Stimulated activated naive CD4-positive, alpha-beta T cell (primary cell): ENCODE measurements around the gene CBLN3.
"Not testable (repeated sequence)": the region's sequence is repeated elsewhere in the genome, so short reads cannot be mapped to it uniquely, and the experiment has no call there.

Experiments used
- DNase-seq, 6 experiments: peaks; one replicate each; lab custom pipeline; 2025; lab: John Stamatoyannopoulos, UW

CBLN3 gene

DNA sequence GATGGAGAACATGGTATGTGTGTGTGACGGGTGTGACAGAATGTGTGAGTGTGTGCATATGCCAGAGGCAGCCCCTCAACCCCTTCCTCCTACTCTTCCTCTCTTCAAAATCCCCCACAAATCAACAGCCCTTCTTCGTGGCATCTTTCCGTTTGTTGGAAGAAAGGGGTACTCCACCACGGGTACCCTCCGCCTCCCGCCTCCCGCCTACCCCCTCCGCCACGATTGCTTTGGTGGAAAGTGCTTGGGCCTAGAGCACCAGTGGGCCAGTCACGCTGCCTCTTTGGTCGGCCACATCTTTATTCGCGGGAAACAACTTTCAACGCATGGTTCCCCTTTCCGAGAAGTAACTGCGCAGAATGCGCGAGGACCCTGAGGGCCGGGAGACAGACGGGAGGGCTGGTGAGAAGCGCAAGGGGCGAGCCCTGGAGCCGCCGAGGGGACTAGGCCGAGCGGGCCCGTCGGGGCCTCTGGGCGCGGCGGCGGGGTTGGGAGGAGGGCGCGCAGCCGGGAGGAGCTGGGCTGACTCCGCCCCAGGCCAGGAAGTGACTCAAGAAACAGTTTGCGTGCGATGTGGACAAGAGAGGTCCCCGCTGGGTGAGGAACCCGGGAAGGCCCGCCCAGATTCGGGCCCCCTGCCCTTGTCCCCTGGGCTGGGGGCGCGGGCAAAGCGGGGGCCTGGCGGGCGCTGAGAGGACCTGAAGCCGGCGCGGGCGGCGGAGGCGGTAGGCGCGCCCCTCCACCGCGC, at the start of gene CBLN3, which contains the start of gene KHNYN:
CBLN3 (minus strand) TSS at position 274 of the 748 bp plus-strand sequence. CDS start 614 bp downstream, outside the sequence.
KHNYN (plus strand) TSS at position 560 of the 748 bp plus-strand sequence. CDS start 777 bp downstream, outside the sequence.
- peak; percentile 76 to 87 (median 79) for DNase-seq

DNA sequence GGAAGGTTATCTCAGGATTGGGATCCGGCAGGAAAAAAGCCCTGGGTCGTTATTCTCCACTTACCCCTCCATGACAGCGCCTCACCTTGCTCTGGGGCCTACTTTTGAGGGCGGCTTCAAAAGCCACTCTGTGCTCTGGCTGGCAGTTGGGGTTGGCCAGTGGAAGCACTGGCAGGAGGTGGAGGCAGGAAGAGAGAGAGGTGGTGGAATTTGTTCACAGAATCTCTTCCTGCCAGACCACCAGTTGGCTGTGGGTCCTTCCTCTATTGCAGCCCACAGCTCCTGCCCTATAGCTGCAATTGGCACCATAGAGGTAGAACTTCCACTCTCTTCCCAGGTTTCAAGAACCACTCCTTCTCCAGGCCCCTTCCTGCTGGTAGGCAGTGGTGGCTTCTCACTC, 45.8 kb upstream of the CBLN3 start:
- no peak for DNase-seq

GRCh38 chr14:24473211-24473610, 43.7 kb upstream of the CBLN3 start:
- no peak for DNase-seq

- DNase-seq, result not testable (repeated sequence)
Measured at GRCh38 chr14:24470450-24470849, 41.0 kb upstream of the CBLN3 start.

GRCh38 chr14:24465805-24466204, 36.3 kb upstream of the CBLN3 start:
- DNase-seq, result no peak

- DNase-seq, result peak in 2 of 6 experiments; percentile 7 to 11
Measured at GRCh38 chr14:24465368-24465767, 35.9 kb upstream of the CBLN3 start.

- peak in 1 of 6 experiments; percentile 5 for DNase-seq
Measured at GRCh38 chr14:24463884-24464785, 34.7 kb upstream of the CBLN3 start.

DNA sequence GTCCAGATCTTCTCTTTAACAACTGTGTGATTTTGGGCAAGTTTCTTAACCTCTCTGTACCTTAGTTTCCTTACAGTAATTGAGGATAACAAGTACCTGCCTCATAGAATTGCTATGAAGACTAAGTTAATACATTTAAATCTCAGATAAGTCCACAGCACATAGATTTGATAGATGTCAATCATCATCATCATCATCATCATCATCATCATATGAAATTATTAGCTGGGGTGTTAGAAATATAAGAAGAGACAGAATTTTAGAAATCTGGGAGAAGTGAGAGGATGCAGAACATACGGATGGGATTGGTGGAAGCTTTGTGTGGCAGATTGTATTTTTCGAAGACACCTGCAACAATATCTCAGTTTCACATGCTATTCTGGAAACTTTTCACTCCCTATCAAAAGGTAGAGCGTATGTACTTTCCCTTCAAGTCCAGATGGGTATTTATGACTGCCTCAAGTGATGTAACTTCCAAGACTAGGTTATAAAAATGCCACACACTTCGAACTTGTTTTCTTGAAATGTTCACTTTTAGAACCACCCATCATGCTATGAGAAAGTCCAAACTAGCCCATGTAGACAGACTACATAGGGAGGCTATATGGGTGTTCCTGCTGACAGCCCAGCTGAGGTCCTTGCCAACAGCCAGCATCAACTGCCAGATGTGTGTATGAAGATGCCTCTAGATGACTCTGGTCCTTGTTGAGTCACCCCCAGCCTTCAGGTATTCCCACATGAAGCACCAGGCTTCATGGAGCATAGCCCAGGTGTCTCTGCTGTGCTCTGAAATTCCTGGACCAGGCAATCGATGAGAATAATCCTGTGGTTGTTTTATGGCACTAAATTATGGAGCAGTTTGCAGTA, 33.8 kb upstream of the CBLN3 start:
- DNase-seq, result no peak

DNA sequence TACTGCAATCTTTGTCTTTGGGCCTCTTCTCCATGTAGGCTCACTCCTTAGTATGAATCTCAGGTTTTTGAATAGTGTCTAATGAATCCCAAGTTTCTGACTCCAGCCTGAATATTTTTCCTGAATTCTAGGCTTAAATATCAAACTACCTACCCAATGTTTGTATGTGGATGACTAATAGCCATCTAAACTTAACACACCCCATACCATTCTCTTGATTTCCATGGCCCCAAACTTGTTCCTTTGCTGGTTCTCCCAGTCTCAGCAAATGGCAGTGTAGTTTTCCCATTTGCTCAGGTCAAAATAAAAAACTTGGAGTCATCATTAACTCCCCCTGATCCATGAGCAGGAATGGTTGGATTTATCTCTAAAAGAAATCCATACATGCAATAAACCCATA, 31.9 kb upstream of the CBLN3 start:
- DNase-seq, result no peak

- DNase-seq, result no peak
Measured at GRCh38 chr14:24459331-24459730, 29.9 kb upstream of the CBLN3 start.

GRCh38 chr14:24458736-24459135, 29.3 kb upstream of the CBLN3 start:
- DNase-seq, result no peak

GRCh38 chr14:24456980-24457379, 27.5 kb upstream of the CBLN3 start:
- DNase-seq, result no peak

- DNase-seq, result not testable (repeated sequence)
Measured at GRCh38 chr14:24450828-24451227, 21.4 kb upstream of the CBLN3 start.

DNA sequence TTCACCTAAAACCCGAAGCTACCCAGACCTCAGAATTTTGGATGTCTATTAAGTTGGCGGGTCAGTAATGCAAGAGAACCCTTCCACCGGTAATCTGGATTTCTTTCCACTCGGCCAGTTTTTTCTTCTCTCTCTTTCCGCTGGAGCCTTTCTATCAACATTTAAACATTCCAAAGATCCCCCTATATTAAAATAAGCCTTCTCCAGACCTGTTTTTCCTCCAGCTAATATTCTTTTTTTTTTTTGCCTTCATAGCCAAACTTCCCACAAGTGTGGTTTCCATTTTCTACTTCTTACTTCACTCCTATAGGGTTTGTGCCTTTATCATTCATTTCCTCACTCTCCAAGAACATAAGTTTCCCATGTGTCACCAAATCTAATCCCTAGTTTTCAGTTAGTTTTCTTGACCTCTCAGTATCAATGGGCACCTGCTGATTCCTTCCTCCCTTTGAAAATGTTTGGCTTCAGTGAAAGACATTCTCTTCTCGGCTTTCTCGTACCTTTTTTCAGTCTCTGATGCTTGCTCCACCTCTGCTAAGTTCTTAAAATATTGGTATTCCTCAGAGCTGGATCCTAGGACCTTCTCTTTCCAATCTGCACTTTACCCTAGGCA, 13.7 kb upstream of the CBLN3 start:
- no peak for DNase-seq

- peak; percentile 81 to 98 (median 96) for DNase-seq
Measured at GRCh38 chr14:24442240-24443052, 13.0 kb upstream of the CBLN3 start, which contains the start of gene SDR39U1. Gene SDR39U1, minus strand, starts transcription at chr14:24442776. Its CDS starts 7 bp downstream, at chr14:24442769.

GRCh38 chr14:24441904-24442239, 12.4 kb upstream of the CBLN3 start:
- peak in 2 of 6 experiments; percentile 32 to 56 for DNase-seq

GRCh38 chr14:24441485-24441884, 12.0 kb upstream of the CBLN3 start:
- no peak for DNase-seq

- DNase-seq, result no peak
Measured at GRCh38 chr14:24440606-24441399, 11.3 kb upstream of the CBLN3 start.

DNA sequence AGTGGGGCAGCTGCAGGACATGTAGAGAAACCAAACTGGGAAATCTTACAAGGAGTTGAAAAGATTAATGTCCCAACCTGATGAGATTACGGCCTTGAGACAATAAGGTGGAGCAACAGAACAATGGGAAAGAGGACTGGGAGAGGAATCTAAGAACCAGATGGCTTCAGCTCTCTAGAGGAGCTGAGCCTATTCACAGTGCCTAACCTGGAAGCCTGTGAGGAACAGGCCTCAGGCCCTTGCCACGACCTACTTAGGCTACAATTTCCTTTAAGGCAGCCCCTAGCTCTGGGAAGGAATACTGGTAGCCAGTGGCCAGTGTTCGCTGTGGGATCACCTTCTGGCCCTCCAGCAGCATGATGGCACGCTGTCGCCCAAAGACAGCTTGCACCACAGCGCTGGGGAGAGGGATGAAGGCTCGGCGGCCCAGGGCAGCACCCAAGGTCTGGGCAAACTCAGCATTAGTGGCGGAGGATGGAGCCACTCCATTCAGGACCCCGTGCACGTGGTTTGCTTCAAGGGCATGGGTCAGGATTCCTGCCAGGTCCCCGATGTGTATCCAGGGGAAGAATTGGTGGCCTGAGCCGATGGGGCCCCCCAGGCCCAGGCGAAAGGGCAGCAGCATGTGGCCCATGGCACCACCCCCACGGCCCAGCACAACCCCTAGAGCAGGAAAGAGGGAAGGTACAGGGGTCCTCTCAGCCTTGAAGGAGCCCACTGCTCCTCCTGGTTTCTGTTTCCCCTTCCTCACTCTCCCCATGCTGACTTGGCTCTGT, 10.6 kb upstream of the CBLN3 start:
- DNase-seq, result no peak
